WTC11 (cell line): ENCODE results near the gene SMIM20. TPM values are rescaled to one million over a fixed set of nuclear protein-coding genes. Genes with fewer than 3 reads are reported as not detected.
A peak's percentile ranks its signal among the peaks of the same experiment; 100 is the strongest.

ENCODE experiments used
- ATAC-seq: fragments of 200-7000 bp; cut with Tn5 transposase; 2 replicates; pipeline ENCODE4 v1.10.0; 2021; ENCODE audit warnings: mild to moderate bottlenecking, moderate library complexity
- CTCF ChIA-PET: fragments of 300-600 bp; sonication (Branson Sonifier 250); formaldehyde crosslinking; loops from one replicate; lab custom pipeline; 2021; ENCODE audit warnings: antibody characterized with exemption; lab: Charles Lee
- POLR2A ChIA-PET: fragments of 350-600 bp; sonication (Branson Sonifier 250); formaldehyde crosslinking; loops from one replicate; lab custom pipeline; 2021; ENCODE audit warnings: antibody characterized with exemption; lab: Charles Lee
- DNase-seq: peaks from one replicate; pipeline ENCODE4 v3.0.0; 2021; ENCODE audit warnings: low spot score
- H3K27ac Mint-ChIP-seq: 2 replicates; pipeline ENCODE4 v1.8.0; 2021; ENCODE audit warnings: mixed read lengths
- H3K27me3 Mint-ChIP-seq: 2 replicates; pipeline ENCODE4 v1.8.0; 2021; ENCODE audit warnings: low read depth, mild to moderate bottlenecking, moderate library complexity, mixed read lengths
- H3K36me3 Mint-ChIP-seq: 2 replicates; pipeline ENCODE4 v1.8.0; 2021; ENCODE audit warnings: mixed read lengths
- H3K4me1 Mint-ChIP-seq: 2 replicates; pipeline ENCODE4 v1.8.0; 2022; ENCODE audit warnings: mixed read lengths
- H3K4me3 Mint-ChIP-seq: 2 replicates; pipeline ENCODE4 v1.8.0; 2021; ENCODE audit warnings: mild to moderate bottlenecking, moderate library complexity, mixed read lengths
- H3K9me3 Mint-ChIP-seq: 2 replicates; pipeline ENCODE4 v1.8.0; 2021; ENCODE audit warnings: mixed read lengths
- AR ChIP-seq: fragments of 250-450 bp; sonication (Bioruptor Pico); IDR thresholded peaks from 2 replicates; pipeline ENCODE4 v1.9.0; 2021; ENCODE audit warnings: mild to moderate bottlenecking
- ATF1 ChIP-seq: sonication (generic); formaldehyde crosslinking; IDR thresholded peaks from 2 replicates; pipeline ENCODE4 v1.8.1; 2023; ENCODE audit warnings: mild to moderate bottlenecking, moderate library complexity, missing genetic modification reagents
- ATF3 ChIP-seq: sonication (generic); formaldehyde crosslinking; conservative IDR thresholded peaks from 2 replicates; pipeline ENCODE4 v1.8.1; 2022; ENCODE audit warnings: mild to moderate bottlenecking, missing genetic modification reagents
- CBFB ChIP-seq: sonication (generic); formaldehyde crosslinking; IDR thresholded peaks from 2 replicates; pipeline ENCODE4 v1.8.1; 2022; ENCODE audit warnings: mild to moderate bottlenecking, low read depth, missing genetic modification reagents
- CREB1 ChIP-seq: sonication (generic); formaldehyde crosslinking; IDR thresholded peaks from 2 replicates; pipeline ENCODE4 v1.8.0; 2023; ENCODE audit warnings: mild to moderate bottlenecking, missing genetic modification reagents
- ELF4 ChIP-seq: sonication (generic); formaldehyde crosslinking; IDR thresholded peaks from 2 replicates; pipeline ENCODE4 v1.8.1; 2022; ENCODE audit warnings: low read depth, mild to moderate bottlenecking, moderate library complexity, missing genetic modification reagents
- ERG ChIP-seq: fragments of 250-450 bp; sonication (Bioruptor Pico); IDR thresholded peaks from 2 replicates; pipeline ENCODE4 v1.8.0; 2021; ENCODE audit warnings: mild to moderate bottlenecking
- ETV6 ChIP-seq: sonication (generic); formaldehyde crosslinking; IDR thresholded peaks from 2 replicates; pipeline ENCODE4 v1.8.1; 2022; ENCODE audit warnings: mild to moderate bottlenecking, missing genetic modification reagents
- FOXJ3 ChIP-seq: sonication (generic); formaldehyde crosslinking; IDR thresholded peaks from 2 replicates; pipeline ENCODE4 v1.9.0; 2021; ENCODE audit warnings: missing genetic modification reagents, mild to moderate bottlenecking, borderline replicate concordance
- FOXP1 ChIP-seq: sonication (generic); formaldehyde crosslinking; IDR thresholded peaks from 2 replicates; pipeline ENCODE4 v1.8.0; 2022; ENCODE audit warnings: missing genetic modification reagents, mild to moderate bottlenecking, moderate library complexity, borderline replicate concordance
- NFE2L1 ChIP-seq: sonication (generic); formaldehyde crosslinking; IDR thresholded peaks from 2 replicates; pipeline ENCODE4 v1.8.1; 2023; ENCODE audit warnings: missing genetic modification reagents
- NR1H2 ChIP-seq: sonication (generic); formaldehyde crosslinking; IDR thresholded peaks from 2 replicates; pipeline ENCODE4 v1.9.0; 2021; ENCODE audit warnings: mild to moderate bottlenecking, moderate library complexity, missing genetic modification reagents
- PREB ChIP-seq: sonication (generic); formaldehyde crosslinking; IDR thresholded peaks from 2 replicates; pipeline ENCODE4 v1.8.1; 2022; ENCODE audit warnings: mild to moderate bottlenecking, missing genetic modification reagents, moderate library complexity, borderline replicate concordance
- SOX15 ChIP-seq: fragments of 250-450 bp; sonication (Bioruptor Pico); IDR thresholded peaks from 2 replicates; pipeline ENCODE4 v1.9.0; 2021; ENCODE audit warnings: mild to moderate bottlenecking
- TEAD1 ChIP-seq: sonication (generic); formaldehyde crosslinking; IDR thresholded peaks from 2 replicates; pipeline ENCODE4 v1.8.0; 2022; ENCODE audit warnings: mild to moderate bottlenecking, missing genetic modification reagents
- ZMAT4 ChIP-seq: fragments of 250-450 bp; sonication (Bioruptor Pico); IDR thresholded peaks from 2 replicates; pipeline ENCODE4 v1.9.0; 2021; ENCODE audit warnings: mild to moderate bottlenecking
- ZNF138 ChIP-seq: sonication (generic); formaldehyde crosslinking; conservative IDR thresholded peaks from 2 replicates; pipeline ENCODE4 v1.8.1; 2022; ENCODE audit warnings: mild to moderate bottlenecking, moderate library complexity, missing genetic modification reagents
- ZNF232 ChIP-seq: sonication (generic); formaldehyde crosslinking; IDR thresholded peaks from 2 replicates; pipeline ENCODE4 v1.8.0; 2022; ENCODE audit warnings: mild to moderate bottlenecking, missing genetic modification reagents
- ZNF317 ChIP-seq: sonication (generic); formaldehyde crosslinking; IDR thresholded peaks from 2 replicates; pipeline ENCODE4 v1.8.1; 2023; ENCODE audit warnings: low read depth, mild to moderate bottlenecking, moderate library complexity, missing genetic modification reagents, borderline replicate concordance
- ZNF396 ChIP-seq: fragments of 250-450 bp; sonication (Bioruptor Pico); IDR thresholded peaks from 2 replicates; pipeline ENCODE4 v1.8.0; 2021; ENCODE audit warnings: mild to moderate bottlenecking, moderate library complexity, borderline replicate concordance
- total RNA-seq: library from RNA; stranded (reverse); gene quantifications from 3 replicates; pipeline ENCODE4 v1.2.3, GENCODE V29; 2021
- TF ChIP-seq, protein P1 (sequence below): fragments of 250-450 bp; sonication (Bioruptor Pico); conservative IDR thresholded peaks from 2 replicates; pipeline ENCODE4 v1.9.0; 2021; ENCODE audit warnings: mild to moderate bottlenecking
- TF ChIP-seq, protein P2 (sequence below): sonication (generic); formaldehyde crosslinking; IDR thresholded peaks from 2 replicates; pipeline ENCODE4 v1.8.1; 2023; ENCODE audit warnings: mild to moderate bottlenecking, missing genetic modification reagents
- TF ChIP-seq, protein P3 (sequence below): sonication (generic); formaldehyde crosslinking; IDR thresholded peaks from 2 replicates; pipeline ENCODE4 v1.8.0; 2022; ENCODE audit warnings: mild to moderate bottlenecking, missing genetic modification reagents

SMIM20 gene
- total RNA-seq, 1 experiment from 2014 or later = 39.4 TPM

GRCh38 chr4:25870081-25870480 is 43.9 kb upstream of the SMIM20 start:
- Mint-ChIP-seq H3K27ac (no peak overlapping the region), H3K27me3 (peaks cover 6% of the 10 kb centered on the region), H3K36me3 (no peaks in the 10 kb centered on the region), H3K9me3 (no peaks in the 10 kb centered on the region), H3K4me1 (peaks cover 12% of the 10 kb centered on the region), H3K4me3 (no peak overlapping the region)
- TF ChIP-seq ERG (CRISPR knock-in tag) (no peak), ATF3 (CRISPR knock-in tag) (no peak), ETV6 (CRISPR knock-in tag) (no peak), SOX15 (CRISPR knock-in tag) (no peak), ATF1 (no peak), AR (CRISPR knock-in tag) (no peak), FOXP1 (CRISPR knock-in tag) (no peak), ZNF396 (CRISPR knock-in tag) (no peak), ELF4 (no peak), ZNF138 (CRISPR knock-in tag) (no peak), ZNF317 (CRISPR knock-in tag) (no peak)
- TF ChIP-seq, protein P1, sequence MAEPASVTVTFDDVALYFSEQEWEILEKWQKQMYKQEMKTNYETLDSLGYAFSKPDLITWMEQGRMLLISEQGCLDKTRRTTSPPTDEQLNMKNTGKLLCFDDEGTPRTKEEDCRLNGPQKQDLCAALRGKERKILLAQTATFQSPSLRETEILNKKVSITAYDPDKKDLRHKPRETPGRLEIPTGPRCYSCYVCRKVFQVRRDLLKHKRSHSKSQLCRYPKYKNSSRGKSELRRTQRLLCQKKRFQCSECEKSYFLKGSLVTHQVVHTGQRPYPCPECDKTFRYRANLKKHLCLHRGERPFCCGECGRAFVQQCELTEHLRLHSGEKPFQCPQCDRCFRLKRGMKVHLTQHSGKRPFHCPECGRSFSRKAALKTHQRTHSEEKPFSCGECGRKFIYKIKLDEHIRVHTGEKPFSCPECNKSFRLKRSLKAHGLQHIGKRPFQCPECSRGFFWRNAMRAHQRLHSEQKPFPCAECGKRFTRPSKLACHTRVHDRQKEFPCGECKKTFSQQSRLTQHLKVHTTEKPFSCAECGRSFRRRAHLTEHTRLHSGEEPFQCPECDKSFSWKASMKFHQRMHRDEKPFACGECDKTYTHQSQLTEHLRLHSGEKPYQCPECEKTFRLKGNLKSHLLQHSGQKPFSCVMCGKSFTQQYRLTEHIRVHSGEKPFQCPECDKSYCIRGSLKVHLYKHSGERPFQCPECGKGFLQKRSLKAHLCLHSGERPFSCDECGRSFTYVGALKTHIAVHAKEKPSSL (CRISPR knock-in tag) = no peak
- TF ChIP-seq, protein P2, sequence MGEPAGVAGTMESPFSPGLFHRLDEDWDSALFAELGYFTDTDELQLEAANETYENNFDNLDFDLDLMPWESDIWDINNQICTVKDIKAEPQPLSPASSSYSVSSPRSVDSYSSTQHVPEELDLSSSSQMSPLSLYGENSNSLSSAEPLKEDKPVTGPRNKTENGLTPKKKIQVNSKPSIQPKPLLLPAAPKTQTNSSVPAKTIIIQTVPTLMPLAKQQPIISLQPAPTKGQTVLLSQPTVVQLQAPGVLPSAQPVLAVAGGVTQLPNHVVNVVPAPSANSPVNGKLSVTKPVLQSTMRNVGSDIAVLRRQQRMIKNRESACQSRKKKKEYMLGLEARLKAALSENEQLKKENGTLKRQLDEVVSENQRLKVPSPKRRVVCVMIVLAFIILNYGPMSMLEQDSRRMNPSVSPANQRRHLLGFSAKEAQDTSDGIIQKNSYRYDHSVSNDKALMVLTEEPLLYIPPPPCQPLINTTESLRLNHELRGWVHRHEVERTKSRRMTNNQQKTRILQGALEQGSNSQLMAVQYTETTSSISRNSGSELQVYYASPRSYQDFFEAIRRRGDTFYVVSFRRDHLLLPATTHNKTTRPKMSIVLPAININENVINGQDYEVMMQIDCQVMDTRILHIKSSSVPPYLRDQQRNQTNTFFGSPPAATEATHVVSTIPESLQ (CRISPR knock-in tag) = no peak
- POLR2A ChIA-PET = no interaction called here
- no peak for ATAC-seq
- CTCF ChIA-PET = no interaction called here
- no peak for DNase-seq

DNA sequence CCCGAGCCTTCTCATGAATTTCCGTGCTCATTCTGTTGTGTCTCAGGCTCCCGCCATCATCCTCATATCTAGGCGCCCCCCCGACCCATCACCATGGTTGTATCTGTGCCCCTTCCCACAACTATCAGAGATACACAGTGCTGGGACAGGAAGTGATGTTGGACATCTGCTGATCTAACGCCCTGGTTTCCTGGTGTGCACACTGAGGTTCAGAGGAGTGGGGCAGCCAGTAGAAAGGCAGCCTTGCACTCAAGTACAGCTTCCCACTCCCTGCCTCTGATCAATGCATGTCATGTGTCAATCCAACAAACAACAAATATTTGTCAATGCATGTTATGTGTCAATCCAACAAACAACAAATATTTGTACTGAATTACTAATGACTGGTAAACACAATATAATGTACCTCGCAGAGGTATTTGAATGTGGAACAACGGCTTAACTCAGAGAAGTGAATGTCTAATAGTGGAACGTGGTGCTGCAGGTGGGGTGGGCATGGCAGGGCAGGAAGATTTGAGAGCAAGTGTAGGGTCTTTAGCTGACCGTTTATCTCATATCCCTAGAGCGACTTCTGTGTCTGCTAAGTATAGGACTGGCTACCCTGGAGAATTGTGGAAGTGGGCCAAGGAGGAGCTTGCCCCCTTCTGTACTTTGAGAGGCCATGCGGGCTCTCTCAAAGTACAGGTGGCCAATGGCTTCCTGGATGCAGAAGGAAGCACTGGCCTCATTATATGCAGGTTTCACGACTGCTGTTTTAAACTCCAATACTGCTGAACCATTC is 41.0 kb upstream of the SMIM20 start:
- H3K27me3 Mint-ChIP-seq = peaks cover 2% of the 10 kb centered on the region; the same call in 1 of the 2 replicates
- ATAC-seq = no peak
- CTCF ChIA-PET = interaction anchor here (1.6 kb wide), 1 partner anchor 31 kb away, joined by 3 read pairs; no protein-coding TSS in a partner anchor
- H3K4me3 Mint-ChIP-seq = no peak overlapping the region
- H3K9me3 Mint-ChIP-seq = no peaks in the 10 kb centered on the region
- POLR2A ChIA-PET = no interaction called here
- H3K27ac Mint-ChIP-seq = 0 out of 2 replicates have a peak overlapping the region, but pooled peaks have one; percentile 12
- DNase-seq = no peak
- no peaks in the 10 kb centered on the region for H3K36me3 Mint-ChIP-seq
- no peaks in the 10 kb centered on the region for H3K4me1 Mint-ChIP-seq
- TF ChIP-seq ATF3 (CRISPR knock-in tag) (no peak), CREB1 (CRISPR knock-in tag) (no peak), CBFB (CRISPR knock-in tag) (no peak), NR1H2 (CRISPR knock-in tag) (no peak), FOXJ3 (CRISPR knock-in tag) (no peak), ETV6 (CRISPR knock-in tag) (no peak), NFE2L1 (no peak), ZNF232 (CRISPR knock-in tag) (no peak), ZMAT4 (CRISPR knock-in tag) (no peak), TEAD1 (CRISPR knock-in tag) (no peak), PREB (CRISPR knock-in tag) (no peak)
- TF ChIP-seq, protein P3, sequence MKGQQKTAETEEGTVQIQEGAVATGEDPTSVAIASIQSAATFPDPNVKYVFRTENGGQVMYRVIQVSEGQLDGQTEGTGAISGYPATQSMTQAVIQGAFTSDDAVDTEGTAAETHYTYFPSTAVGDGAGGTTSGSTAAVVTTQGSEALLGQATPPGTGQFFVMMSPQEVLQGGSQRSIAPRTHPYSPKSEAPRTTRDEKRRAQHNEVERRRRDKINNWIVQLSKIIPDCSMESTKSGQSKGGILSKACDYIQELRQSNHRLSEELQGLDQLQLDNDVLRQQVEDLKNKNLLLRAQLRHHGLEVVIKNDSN (CRISPR knock-in tag) = no peak
